HepG2 (cell line): Measurements from ENCODE around the gene TGM4. TPM values are rescaled to one million over a fixed set of nuclear protein-coding genes. Genes with fewer than 3 reads are reported as not detected.

Source experiments
- BRF2 ChIP-seq: sonication (generic); formaldehyde crosslinking; IDR thresholded peaks from 2 replicates; pipeline ENCODE4 v1.8.1; 2022; ENCODE audit warnings: mild to moderate bottlenecking, missing genetic modification reagents
- CERS6 ChIP-seq: sonication (generic); formaldehyde crosslinking; IDR thresholded peaks from 2 replicates; pipeline ENCODE4 v1.5.0; 2020; ENCODE audit warnings: missing genetic modification reagents
- FOXO4 ChIP-seq: sonication (generic); formaldehyde crosslinking; conservative IDR thresholded peaks from 2 replicates; pipeline ENCODE4 v1.8.1; 2023; ENCODE audit warnings: missing genetic modification reagents
- HDAC1 ChIP-seq: sonication (generic); formaldehyde crosslinking; IDR thresholded peaks from 2 replicates; pipeline ENCODE4 v1.5.1; 2020; ENCODE audit warnings: mild to moderate bottlenecking, missing genetic modification reagents
- HES4 ChIP-seq: sonication (generic); formaldehyde crosslinking; IDR thresholded peaks from 2 replicates; pipeline ENCODE4 v1.9.0; 2021; ENCODE audit warnings: mild to moderate bottlenecking, missing genetic modification reagents, borderline replicate concordance
- HMG20A ChIP-seq: IDR thresholded peaks from 2 replicates; pipeline ENCODE4 v1.6.1; 2016; ENCODE audit warnings: borderline replicate concordance
- MAFK ChIP-seq, 2 experiments: IDR thresholded peaks in 1 of 2; conservative IDR thresholded peaks in 1 of 2; 2 replicates each; pipeline ENCODE4 v1.6.1; 2011; ENCODE audit warnings: improper control_type of control experiment in 2 of 2, low read length in 2 of 2
- MAZ ChIP-seq, 2 experiments: sonication (generic) in 1 of 2; formaldehyde crosslinking in 1 of 2; IDR thresholded peaks; 2 replicates each; pipeline versions ENCODE4 v1.5.0 to v1.6.1; 2012 to 2020; ENCODE audit warnings: low read depth in 2 of 2, mild to moderate bottlenecking in 2 of 2, borderline replicate concordance in 1 of 2, improper control_type of control experiment in 1 of 2, low read length in 1 of 2, missing genetic modification reagents in 1 of 2, moderate library complexity in 1 of 2
- NFYC ChIP-seq: IDR thresholded peaks from 2 replicates; pipeline ENCODE4 v1.6.1; 2016; ENCODE audit warnings: missing genetic modification reagents, missing compliant biosample characterization
- NONO ChIP-seq, 2 experiments: fragments of 450-650 bp in 1 of 2; sonication (generic) in 1 of 2; formaldehyde crosslinking in 1 of 2; IDR thresholded peaks in 1 of 2; conservative IDR thresholded peaks in 1 of 2; 2 replicates each; pipeline versions ENCODE4 v1.6.1 to v1.8.0; 2017 to 2022; ENCODE audit warnings: mild to moderate bottlenecking in 1 of 2, missing genetic modification reagents in 1 of 2, moderate library complexity in 1 of 2
- PRDM15 ChIP-seq: sonication (generic); formaldehyde crosslinking; IDR thresholded peaks from 2 replicates; pipeline ENCODE4 v1.4.0; 2020; ENCODE audit warnings: missing genetic modification reagents
- ZBTB21 ChIP-seq: sonication (generic); formaldehyde crosslinking; IDR thresholded peaks from 2 replicates; pipeline ENCODE4 v1.4.0; 2020; ENCODE audit warnings: missing genetic modification reagents
- ZFP82 ChIP-seq: sonication (generic); formaldehyde crosslinking; IDR thresholded peaks from 2 replicates; pipeline ENCODE4 v1.5.1; 2020; ENCODE audit warnings: mild to moderate bottlenecking, missing genetic modification reagents, borderline replicate concordance
- ZMAT3 ChIP-seq: sonication (generic); formaldehyde crosslinking; conservative IDR thresholded peaks from 2 replicates; pipeline ENCODE4 v1.7.0; 2021; ENCODE audit warnings: missing genetic modification reagents
- ZNF138 ChIP-seq: sonication (generic); formaldehyde crosslinking; IDR thresholded peaks from 2 replicates; pipeline ENCODE4 v1.5.0; 2020; ENCODE audit warnings: mild to moderate bottlenecking, low read depth, missing genetic modification reagents
- ZNF589 ChIP-seq: sonication (generic); formaldehyde crosslinking; conservative IDR thresholded peaks from 2 replicates; pipeline ENCODE4 v1.8.0; 2022; ENCODE audit warnings: mild to moderate bottlenecking, moderate library complexity, missing genetic modification reagents
- ZNF800 ChIP-seq: sonication (generic); formaldehyde crosslinking; IDR thresholded peaks from 2 replicates; pipeline ENCODE4 v1.4.0; 2020; ENCODE audit warnings: missing genetic modification reagents
- ZSCAN22 ChIP-seq: sonication (generic); formaldehyde crosslinking; IDR thresholded peaks from 2 replicates; pipeline ENCODE4 v1.4.0; 2020; ENCODE audit warnings: mild to moderate bottlenecking, missing genetic modification reagents
- polyA plus RNA-seq, 8 experiments: library from polyadenylated mRNA; depleted of rRNA in 3 of 8; stranded (reverse) in 7 of 8; unstranded in 1 of 8; fragments of >200 nt; fragmentation: Illumina TruSeq in 4 of 8; extraction: Trizol in 4 of 8; gene quantifications; 2 replicates each; pipeline versions ENCODE4 v1.2.1 to v1.2.3, GENCODE V29; 2011 to 2016; ENCODE audit warnings: low read depth in 4 of 8, missing spikeins in 1 of 8, mixed read lengths in 1 of 8; ENCODE audit not compliant: insufficient read depth in 1 of 8
- total RNA-seq, 5 experiments: library from RNA; depleted of rRNA; stranded (reverse); fragments of >200 nt; fragmentation: Illumina TruSeq; extraction: Trizol; gene quantifications; 2 replicates each; pipeline ENCODE4 v1.2.3, GENCODE V29; 2016; ENCODE audit warnings: low read depth in 1 of 5

The TGM4 gene
- total and polyA plus RNA-seq, 2 of the 13 experiments (the other 11 are each of a cell fraction or from before 2014, with no cell fraction given) = 0.07 to 0.15 TPM

- no peak for TF ChIP-seq ZNF800 (CRISPR knock-in tag)
- peak; percentile 52 for TF ChIP-seq HDAC1
- TF ChIP-seq FOXO4 (CRISPR knock-in tag) = no peak
- TF ChIP-seq ZMAT3 (CRISPR knock-in tag) = peak; percentile 57; the same call in 1 of the 2 replicates
- peak; percentile 65; the same call in 1 of the 2 replicates for TF ChIP-seq ZBTB21
- 0 out of 2 replicates have a peak, but pooled peaks have one; percentile 52 for TF ChIP-seq ZNF589
- TF ChIP-seq ZNF138 = peak; percentile 33; the same call in 1 of the 2 replicates
- TF ChIP-seq MAZ (IDR thresholded peaks at IDR 0.05; ENCODE audit: borderline replicate concordance, low read depth, low read length) = no peak
- peak; percentile 89 for TF ChIP-seq MAZ (CRISPR knock-in tag; IDR thresholded peaks at IDR 0.05; ENCODE audit: low read depth)
- TF ChIP-seq ZSCAN22 (CRISPR knock-in tag) = no peak
- TF ChIP-seq MAFK (conservative IDR thresholded peaks at IDR 0.05 in 1 of 2, IDR thresholded peaks at IDR 0.05 in 1 of 2; ENCODE audit: low read length in 2 of 2) = no peak
- TF ChIP-seq NFYC = peak; percentile 95
- TF ChIP-seq BRF2 (CRISPR knock-in tag) = no peak
- TF ChIP-seq HES4 = peak; percentile 63
- TF ChIP-seq ZFP82 (CRISPR knock-in tag) = peak; percentile 71; the same call in 1 of the 2 replicates
- TF ChIP-seq NONO (IDR thresholded peaks at IDR 0.05) = no peak
- peak; percentile 85 for TF ChIP-seq NONO (CRISPR knock-in tag; conservative IDR thresholded peaks at IDR 0.05)
- TF ChIP-seq CERS6 (CRISPR knock-in tag) = no peak
- no peak for TF ChIP-seq PRDM15 (CRISPR knock-in tag)
- TF ChIP-seq HMG20A (CRISPR knock-in tag) = no peak
These were observed 12.8 kb upstream of the TGM4 start, which contains the start of gene TMEM42 (continued) for GRCh38 chr3:44861412-44862225.
